ENCODE measurements around the gene NFATC2IP. TPM values are rescaled to one million over a fixed set of nuclear protein-coding genes. Genes with fewer than 3 reads are reported as not detected.
A peak's percentile ranks its signal among the peaks of the same experiment; 100 is the strongest.
"Not testable (repeated sequence)": the region's sequence is repeated elsewhere in the genome, so short reads cannot be mapped to it uniquely, and the experiment has no call there.

Gene NFATC2IP
- total and polyA plus RNA-seq, 9 of the 15 experiments (the other 6 are each of a cell fraction or from before 2014, with no cell fraction given) = 15.6 to 106 (median 46.9) TPM

GRCh38 chr16:29004496-29005139 is 53.9 kb downstream of the NFATC2IP start (continued):
- peak; percentile 70 for TF ChIP-seq MGA (IDR thresholded peaks at IDR 0.05)
- TF ChIP-seq ZNF592 (IDR thresholded peaks at IDR 0.05) = peak; percentile 82
- TF ChIP-seq GATA2 (CRISPR knock-in tag; IDR thresholded peaks at IDR 0.05) = 0 out of 2 replicates have a peak, but pooled peaks have one; percentile 20
- peak; percentile 20; the same call in 1 of the 2 replicates for TF ChIP-seq CBFA2T3 (IDR thresholded peaks at IDR 0.05)
- peak; percentile 19; the same call in 1 of the 2 replicates for TF ChIP-seq ATF3 (IDR thresholded peaks at IDR 0.05)
- TF ChIP-seq ATF3 (CRISPR knock-in tag; conservative IDR thresholded peaks at IDR 0.05) = not testable (repeated sequence)
- TF ChIP-seq YY1 (IDR thresholded peaks at IDR 0.05; ENCODE audit: borderline replicate concordance in 1 of 3, control insufficient read depth in 1 of 3, extremely low read depth in 1 of 3, insufficient read depth in 3 of 3, insufficient read length in 1 of 3, insufficient replicate concordance in 2 of 3, low read depth in 1 of 3, low read length in 2 of 3) = peak in 1 of 3 experiments; percentile 6
- 0 out of 2 replicates have a peak, but pooled peaks have one; percentile 12 for TF ChIP-seq SMARCE1 (IDR thresholded peaks at IDR 0.05)

All from K562 (cell line).